HG02981 (cell line): Measurements from ENCODE around the gene SPOCD1.

ENCODE experiments used
- ATAC-seq: cut with Tn5 transposase; IDR thresholded peaks from one replicate; pipeline ENCODE4 v1.9.1; 2021; ENCODE audit warnings: mild to moderate bottlenecking, moderate library complexity; ENCODE audit not compliant: unreplicated experiment

Gene SPOCD1

GRCh38 chr1:31773861-31774260, 42.0 kb downstream of the SPOCD1 start:
- ATAC-seq: no peak

DNA sequence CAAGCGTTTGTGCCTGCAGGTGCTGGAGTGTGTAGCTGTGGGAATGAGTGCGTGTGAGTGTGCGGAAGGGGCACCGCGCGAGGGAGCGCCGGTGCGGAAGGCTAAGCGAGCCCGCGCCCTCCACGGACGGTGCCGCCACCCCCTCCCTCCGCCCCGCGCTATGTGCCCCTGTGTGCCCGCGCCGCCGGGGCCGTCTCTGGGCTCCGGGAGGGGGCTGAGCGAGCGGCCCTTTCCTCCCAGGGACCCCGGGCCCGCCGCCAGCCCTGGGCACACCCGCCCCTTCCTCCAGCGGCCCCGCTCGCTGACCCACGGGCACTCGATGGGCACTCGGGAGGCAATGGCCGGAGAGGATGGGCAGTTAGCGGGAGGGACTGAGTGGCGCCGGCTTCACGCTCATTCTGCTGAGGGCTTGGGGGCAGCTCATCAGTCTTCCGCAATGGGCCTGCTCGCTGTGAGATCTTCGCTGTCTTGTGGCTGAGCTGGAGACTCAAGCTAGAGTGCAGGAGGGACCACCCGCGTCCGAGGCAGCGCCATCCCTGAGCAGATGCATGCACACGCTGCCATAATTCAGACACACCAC, 43.1 kb downstream of the SPOCD1 start:
- ATAC-seq: no peak

GRCh38 chr1:31771891-31772668, 43.7 kb downstream of the SPOCD1 start:
- ATAC-seq: no peak

DNA sequence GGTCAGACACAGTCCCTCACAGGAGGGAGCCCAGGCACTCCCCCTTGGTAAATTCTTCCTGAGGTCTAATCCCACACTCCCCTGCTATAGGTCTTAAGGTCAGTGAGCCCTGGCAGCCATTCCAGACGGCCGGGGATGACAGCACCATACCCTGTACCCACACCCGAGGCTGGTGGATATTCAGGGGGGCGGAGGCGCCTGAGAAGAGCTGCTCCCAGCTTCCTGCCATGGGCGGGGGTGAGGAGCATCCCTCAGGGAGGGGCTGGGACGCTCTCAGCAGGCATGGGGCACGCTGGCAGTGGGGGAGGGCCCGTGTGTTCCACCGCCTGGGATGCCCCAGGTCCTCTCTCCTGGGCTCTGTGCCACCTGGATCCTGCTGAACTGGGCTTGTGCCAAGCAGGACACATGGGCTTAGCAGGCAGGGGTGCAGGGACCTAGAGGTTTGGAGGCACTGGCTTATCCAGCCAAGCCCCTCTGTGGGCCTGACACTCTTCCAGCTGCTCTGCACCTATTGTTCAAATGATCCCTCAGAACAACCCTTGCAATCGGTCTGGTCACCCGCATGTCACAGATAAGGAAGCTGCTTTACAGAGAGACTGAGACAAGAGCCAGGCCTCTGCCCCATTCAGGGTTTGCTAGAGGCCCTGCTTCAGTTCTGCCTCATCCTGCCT, 46.0 kb downstream of the SPOCD1 start:
- ATAC-seq: no peak

GRCh38 chr1:31768939-31769704, 46.7 kb downstream of the SPOCD1 start:
- ATAC-seq: no peak

GRCh38 chr1:31768407-31768907, 47.4 kb downstream of the SPOCD1 start:
- no peak for ATAC-seq

DNA sequence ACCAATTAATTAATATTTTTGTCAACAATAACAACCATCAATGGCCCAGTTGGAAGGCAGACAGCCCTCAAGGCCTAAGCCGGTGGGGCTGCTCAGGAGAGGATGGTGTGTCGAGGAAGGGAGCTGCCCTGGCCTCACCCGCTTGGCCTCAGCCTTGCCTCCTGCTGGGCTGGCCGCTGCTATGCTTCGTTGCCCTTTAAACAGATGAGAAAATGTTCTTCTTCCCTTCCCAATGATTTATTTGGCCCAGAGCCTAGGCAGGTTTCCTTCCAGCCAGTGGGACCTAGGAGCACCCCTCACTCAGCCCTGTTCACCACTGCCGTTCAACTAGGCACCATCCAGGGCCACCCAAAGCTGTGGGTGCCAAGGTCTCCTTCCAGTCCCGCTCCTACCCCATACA, 48.6 kb downstream of the SPOCD1 start:
- no peak for ATAC-seq

DNA sequence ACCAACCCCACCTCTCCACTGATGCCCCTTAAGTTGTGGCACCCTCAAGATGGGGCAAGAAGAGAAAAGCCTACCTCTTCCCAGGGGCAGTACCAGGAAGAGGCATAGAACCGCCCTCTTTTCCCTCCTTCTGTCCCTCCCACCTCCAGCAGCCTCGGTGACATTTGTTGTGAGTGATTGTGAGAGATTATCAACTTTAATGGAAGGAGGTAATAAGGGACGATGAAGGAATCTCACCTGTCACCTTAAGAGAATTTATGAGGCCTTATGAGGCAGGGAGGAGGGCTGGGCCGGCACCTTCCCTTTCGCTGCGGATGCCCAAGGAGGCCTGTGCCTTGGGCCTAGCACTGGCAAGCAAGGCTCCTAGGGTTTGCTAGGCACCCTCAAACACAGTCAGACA, 50.3 kb downstream of the SPOCD1 start:
- ATAC-seq: no peak

DNA sequence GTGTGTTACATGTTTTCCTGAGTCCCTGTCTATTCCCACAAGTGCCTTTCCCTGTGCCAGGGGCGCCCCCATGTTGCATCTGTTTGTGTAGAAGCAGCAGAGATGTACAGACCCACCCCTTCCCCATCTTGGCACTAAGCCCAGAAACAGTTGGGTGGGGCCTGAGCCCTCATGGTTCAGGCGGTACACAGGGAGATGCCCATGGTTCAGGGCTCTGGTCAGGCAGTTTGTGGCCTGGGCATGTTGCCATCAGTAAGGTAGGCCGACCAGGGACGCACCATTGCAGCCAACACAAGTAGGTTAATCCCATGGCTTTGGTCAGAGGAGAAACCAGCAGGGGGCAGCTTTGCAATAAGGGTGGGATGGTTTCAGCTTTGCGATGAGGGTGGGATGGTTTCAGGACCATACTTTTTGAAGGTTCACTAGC, 50.8 kb downstream of the SPOCD1 start:
- no peak for ATAC-seq

DNA sequence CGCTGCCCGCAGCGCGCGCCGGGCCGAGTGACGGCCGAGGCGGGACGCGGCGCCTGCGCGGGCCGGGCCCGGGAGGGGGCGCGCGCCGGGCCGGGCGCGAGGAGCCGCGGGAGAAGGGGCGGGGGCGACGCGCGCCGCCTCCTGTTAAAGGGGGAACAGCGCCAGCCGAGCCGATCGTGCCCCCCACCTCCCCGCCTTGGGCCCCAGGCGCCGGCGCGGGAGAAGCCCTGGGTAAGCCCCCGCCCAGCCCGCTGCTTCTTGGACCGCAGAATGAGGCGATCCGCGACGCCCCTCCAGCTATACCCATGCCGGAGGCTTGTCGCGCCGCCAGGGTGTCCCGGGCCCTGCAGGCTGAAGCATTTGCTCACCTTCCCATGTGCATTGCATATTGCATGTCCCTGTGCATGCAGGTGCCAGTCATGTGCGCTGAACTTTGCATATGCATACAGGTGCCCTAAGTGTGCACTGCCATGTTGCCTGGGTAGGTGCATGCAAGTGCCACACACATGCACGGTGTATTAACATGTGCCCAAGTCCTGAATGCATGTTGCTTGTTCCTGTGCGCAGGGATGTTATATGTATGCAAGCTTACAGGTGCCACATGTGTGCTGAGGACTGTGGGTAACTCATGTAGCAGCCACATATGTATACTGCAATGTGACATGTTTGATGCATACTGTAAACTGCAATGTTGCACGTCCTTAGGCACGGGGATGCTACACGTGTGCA, 51.3 kb downstream of the SPOCD1 start, which contains the start of gene ADGRB2:
TSS of gene ADGRB2 (minus strand) at position 29 of the 729 bp plus-strand sequence. CDS start 7,119 bp downstream, outside the sequence.
- no peak for ATAC-seq

DNA sequence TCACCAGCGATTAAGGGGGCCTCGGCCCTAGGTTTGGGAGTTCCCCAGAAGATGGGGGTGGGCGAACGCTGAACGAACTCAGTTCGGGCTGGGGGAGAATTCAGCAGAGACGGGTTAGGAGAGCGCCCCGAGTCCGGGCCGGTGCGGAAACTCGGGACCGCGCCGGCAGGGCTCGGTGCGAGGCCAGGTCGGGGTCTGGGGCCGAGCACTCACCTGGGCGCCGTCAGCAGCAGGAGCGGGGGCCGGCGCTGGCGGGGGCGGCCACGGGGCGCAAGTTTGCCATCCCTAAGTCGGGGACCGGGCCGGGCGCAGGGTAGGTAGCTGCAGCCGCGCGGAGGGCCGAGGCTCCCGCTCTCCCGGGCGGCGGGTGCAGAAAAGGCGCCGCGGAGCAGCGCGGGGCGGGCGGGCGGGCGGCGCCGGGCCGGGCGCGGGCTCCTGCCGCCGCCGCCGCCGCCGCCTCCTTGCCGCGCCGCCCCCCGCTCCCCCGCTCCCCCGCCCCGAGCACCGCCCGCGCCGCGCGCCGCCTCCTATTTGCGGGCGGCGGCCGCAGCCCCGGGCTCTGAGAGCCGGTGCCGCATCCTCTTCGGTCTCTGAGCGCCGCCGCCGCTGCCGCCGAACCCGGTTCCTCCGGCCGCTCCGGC, 52.0 kb downstream of the SPOCD1 start:
- no peak for ATAC-seq

DNA sequence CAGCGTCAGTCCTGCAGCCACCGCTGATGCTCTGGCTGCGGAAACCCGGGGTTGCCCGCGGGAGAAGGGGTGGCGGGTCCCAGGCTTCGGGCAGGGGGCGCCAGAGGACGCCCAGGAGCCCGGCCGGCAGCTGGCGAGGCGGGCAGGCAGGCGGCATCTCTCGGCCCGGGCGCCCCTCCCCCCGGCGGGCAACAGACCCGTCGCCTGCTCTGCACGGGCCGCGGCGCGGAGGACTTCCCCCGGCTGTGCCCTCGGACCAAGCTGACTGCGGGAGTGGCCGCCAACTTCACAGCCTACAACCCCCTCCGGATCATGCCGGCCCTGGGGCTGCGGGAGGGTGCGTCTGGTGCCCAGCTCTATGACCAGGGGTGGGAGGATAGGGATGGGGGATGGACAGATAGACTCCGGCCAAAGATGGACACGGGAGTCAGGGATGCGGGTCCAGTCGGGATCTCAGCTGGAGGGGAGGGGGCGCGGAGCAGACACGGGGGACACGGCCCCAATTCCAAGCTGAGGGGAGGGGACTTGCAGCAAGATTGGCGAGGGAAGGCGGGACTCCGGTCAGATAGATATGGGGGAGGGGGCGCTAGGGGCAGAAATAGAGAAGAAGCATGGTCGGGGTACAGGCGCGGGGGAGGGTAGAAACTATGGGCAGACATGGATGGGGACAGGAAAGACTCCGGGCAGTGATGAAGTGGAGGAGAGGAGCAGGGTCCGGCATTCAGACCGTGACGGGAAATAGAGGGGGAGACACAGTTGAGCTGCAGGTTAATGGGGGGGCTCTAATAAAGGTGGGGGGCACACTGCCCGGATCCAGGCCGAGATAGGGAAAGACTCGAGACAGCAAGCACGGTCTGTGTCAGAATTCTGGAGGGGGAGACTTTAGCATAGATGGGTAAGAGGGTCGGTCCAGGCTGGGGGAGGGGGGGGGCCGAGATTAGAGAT, 52.8 kb downstream of the SPOCD1 start:
- no peak for ATAC-seq

DNA sequence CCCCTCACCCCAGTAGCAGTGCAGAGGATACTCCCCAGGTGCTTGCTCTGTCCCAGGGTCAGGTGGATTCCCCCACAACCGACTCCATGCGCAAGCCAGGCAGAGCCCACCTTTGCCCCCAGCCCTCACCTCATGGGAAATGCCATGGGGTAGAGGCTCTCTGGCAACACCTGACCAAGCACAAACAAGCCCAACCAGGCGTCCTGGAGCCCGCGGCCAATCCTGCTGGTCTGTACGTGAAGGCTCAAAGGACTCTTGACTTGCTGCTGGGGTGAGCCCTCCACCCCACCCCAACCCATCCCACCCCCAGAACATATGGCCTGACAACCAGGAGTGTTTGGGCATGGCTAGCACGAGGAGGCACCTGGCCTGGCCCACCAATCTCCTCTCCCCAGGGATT, 53.5 kb downstream of the SPOCD1 start:
- ATAC-seq: no peak

- ATAC-seq: no peak
Observed at GRCh38 chr1:31761883-31762282, 53.9 kb downstream of the SPOCD1 start.

DNA sequence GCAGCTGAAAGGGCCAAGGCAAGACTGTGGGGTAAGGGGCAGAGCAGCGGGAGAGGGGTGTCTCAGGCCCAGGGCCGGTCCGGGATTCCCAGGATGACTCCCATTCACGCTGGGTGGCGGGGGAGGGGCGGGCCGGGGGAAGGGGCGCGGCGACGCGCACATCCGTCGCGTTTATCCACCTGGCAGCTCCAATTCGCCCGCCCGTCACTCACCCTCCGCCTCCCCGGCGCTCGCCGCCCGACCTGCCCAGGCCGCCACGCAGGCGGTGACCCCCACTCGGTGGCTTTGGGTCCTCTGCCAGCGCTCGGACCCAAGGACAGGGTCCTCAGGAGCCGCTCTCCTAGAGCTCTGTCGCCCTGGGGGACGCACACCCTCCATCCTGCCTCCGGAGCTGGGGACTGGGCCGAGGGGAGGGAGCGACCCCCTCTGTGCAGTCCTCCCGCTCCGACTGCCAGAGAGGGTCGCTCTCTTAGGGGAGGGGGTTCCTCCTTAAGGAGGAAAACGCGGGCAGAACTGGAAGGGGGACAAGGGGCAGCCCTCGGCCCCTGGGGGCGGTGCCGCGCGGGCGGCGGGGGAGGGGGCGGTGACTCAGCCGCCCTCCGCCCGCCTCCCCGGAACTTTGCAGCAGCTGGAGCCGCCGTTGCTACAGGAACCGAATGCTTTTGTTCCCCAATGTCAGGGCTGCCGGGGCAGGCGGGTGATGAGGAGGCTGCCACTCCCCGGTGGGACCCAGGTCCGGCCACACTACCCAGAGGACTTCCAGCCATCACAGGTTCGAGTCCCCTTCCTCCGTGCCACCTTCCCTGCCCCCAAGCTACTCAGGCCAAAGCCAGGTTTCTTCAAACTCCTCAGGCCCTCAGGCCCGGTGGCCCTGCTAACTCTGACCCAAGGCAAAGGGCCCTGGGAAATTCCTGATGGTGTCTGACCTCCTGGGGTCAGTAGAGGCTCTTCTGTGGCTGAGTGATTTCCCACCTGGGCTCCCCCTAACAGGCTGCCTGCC, 55.1 kb downstream of the SPOCD1 start:
- no peak for ATAC-seq

GRCh38 chr1:31759298-31760023, 56.4 kb downstream of the SPOCD1 start:
- ATAC-seq: no peak

DNA sequence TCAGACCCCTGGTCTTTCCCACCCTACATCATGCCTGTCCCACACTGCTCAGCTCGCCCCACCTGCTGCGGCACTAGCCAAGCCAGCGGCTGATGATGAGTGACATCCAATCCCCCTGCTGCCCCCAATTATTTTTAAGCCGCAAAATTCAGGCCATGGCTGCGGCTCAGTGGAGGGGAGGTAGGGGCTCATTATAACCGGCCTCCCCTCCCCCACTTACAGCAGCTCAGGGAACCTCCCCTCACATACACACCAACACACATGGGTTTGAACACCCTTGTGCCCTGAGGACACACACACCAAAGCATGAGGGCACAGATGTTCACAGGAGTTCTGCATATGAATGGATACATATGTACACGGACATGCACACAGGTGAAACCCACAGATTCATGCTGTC, 57.0 kb downstream of the SPOCD1 start:
- no peak for ATAC-seq
